ENCODE results near the gene GLIPR1.

The GLIPR1 gene

GRCh38 chr12:75525263-75525662 lies 44.7 kb downstream of the GLIPR1 start:
- Histone ChIP-seq H3K36me3 (ENCODE audit: insufficient read depth, low read depth, low read length) (no peaks in the 10 kb centered on the region), H3K9me3 (ENCODE audit: insufficient read depth, low read depth, low read length) (no peaks in the 10 kb centered on the region), H3K27me3 (ENCODE audit: insufficient read depth, low read length) (no peaks in the 10 kb centered on the region), H3K4me1 (ENCODE audit: insufficient read depth, low read length) (no peaks in the 10 kb centered on the region), H3K27ac (ENCODE audit: low read length) (no peak overlapping the region), H3K9ac (ENCODE audit: low read depth, low read length) (no peak overlapping the region), H3K4me3 (ENCODE audit: low read length) (no peak overlapping the region)

GRCh38 chr12:75526655-75527511 lies 46.3 kb downstream of the GLIPR1 start:
- Histone ChIP-seq H3K27ac (ENCODE audit: low read length) (no peak overlapping the region), H3K9ac (ENCODE audit: low read depth, low read length) (no peak overlapping the region), H3K27me3 (ENCODE audit: insufficient read depth, low read length) (no peaks in the 10 kb centered on the region), H3K4me3 (ENCODE audit: low read length) (no peak overlapping the region), H3K36me3 (ENCODE audit: insufficient read depth, low read depth, low read length) (no peaks in the 10 kb centered on the region), H3K9me3 (ENCODE audit: insufficient read depth, low read depth, low read length) (no peaks in the 10 kb centered on the region), H3K4me1 (ENCODE audit: insufficient read depth, low read length) (no peaks in the 10 kb centered on the region)

- Histone ChIP-seq H3K4me1 (ENCODE audit: insufficient read depth, low read length) (no peaks in the 10 kb centered on the region), H3K9me3 (ENCODE audit: insufficient read depth, low read depth, low read length) (no peaks in the 10 kb centered on the region), H3K27ac (ENCODE audit: low read length) (no peak overlapping the region), H3K27me3 (ENCODE audit: insufficient read depth, low read length) (no peaks in the 10 kb centered on the region), H3K9ac (ENCODE audit: low read depth, low read length) (no peak overlapping the region), H3K4me3 (ENCODE audit: low read length) (no peak overlapping the region), H3K36me3 (ENCODE audit: insufficient read depth, low read depth, low read length) (no peaks in the 10 kb centered on the region)
Measured at GRCh38 chr12:75528272-75528671, 47.7 kb downstream of the GLIPR1 start.

GRCh38 chr12:75528692-75529091 lies 48.1 kb downstream of the GLIPR1 start:
- Histone ChIP-seq H3K4me3 (ENCODE audit: low read length) (no peak overlapping the region), H3K9me3 (ENCODE audit: insufficient read depth, low read depth, low read length) (no peaks in the 10 kb centered on the region), H3K36me3 (ENCODE audit: insufficient read depth, low read depth, low read length) (no peaks in the 10 kb centered on the region), H3K9ac (ENCODE audit: low read depth, low read length) (no peak overlapping the region), H3K27ac (ENCODE audit: low read length) (no peak overlapping the region), H3K27me3 (ENCODE audit: insufficient read depth, low read length) (no peaks in the 10 kb centered on the region), H3K4me1 (ENCODE audit: insufficient read depth, low read length) (no peaks in the 10 kb centered on the region)

GRCh38 chr12:75529316-75529715 lies 48.8 kb downstream of the GLIPR1 start:
- Histone ChIP-seq H3K4me3 (ENCODE audit: low read length) (no peak overlapping the region), H3K4me1 (ENCODE audit: insufficient read depth, low read length) (no peaks in the 10 kb centered on the region), H3K27ac (ENCODE audit: low read length) (no peak overlapping the region), H3K36me3 (ENCODE audit: insufficient read depth, low read depth, low read length) (no peaks in the 10 kb centered on the region), H3K27me3 (ENCODE audit: insufficient read depth, low read length) (no peaks in the 10 kb centered on the region), H3K9me3 (ENCODE audit: insufficient read depth, low read depth, low read length) (no peaks in the 10 kb centered on the region), H3K9ac (ENCODE audit: low read depth, low read length) (no peak overlapping the region)

- Histone ChIP-seq H3K27ac (ENCODE audit: low read length) (no peak overlapping the region), H3K4me1 (ENCODE audit: insufficient read depth, low read length) (no peaks in the 10 kb centered on the region), H3K9ac (ENCODE audit: low read depth, low read length) (no peak overlapping the region), H3K27me3 (ENCODE audit: insufficient read depth, low read length) (no peaks in the 10 kb centered on the region), H3K4me3 (ENCODE audit: low read length) (no peak overlapping the region), H3K36me3 (ENCODE audit: insufficient read depth, low read depth, low read length) (no peaks in the 10 kb centered on the region), H3K9me3 (ENCODE audit: insufficient read depth, low read depth, low read length) (no peaks in the 10 kb centered on the region)
Measured at GRCh38 chr12:75529826-75530225, 49.3 kb downstream of the GLIPR1 start.

GRCh38 chr12:75533239-75533638 lies 52.7 kb downstream of the GLIPR1 start:
- H3K27ac ChIP-seq (ENCODE audit: low read length) = no peak overlapping the region
- H3K4me1 ChIP-seq (ENCODE audit: insufficient read depth, low read length) = no peaks in the 10 kb centered on the region; the same call in 1 of the 2 replicates
- H3K27me3 ChIP-seq (ENCODE audit: insufficient read depth, low read length) = no peaks in the 10 kb centered on the region
- no peaks in the 10 kb centered on the region for H3K36me3 ChIP-seq (ENCODE audit: insufficient read depth, low read depth, low read length)
- H3K4me3 ChIP-seq (ENCODE audit: low read length) = no peak overlapping the region
- no peaks in the 10 kb centered on the region for H3K9me3 ChIP-seq (ENCODE audit: insufficient read depth, low read depth, low read length)
- H3K9ac ChIP-seq (ENCODE audit: low read depth, low read length) = no peak overlapping the region

- Histone ChIP-seq H3K4me1 (ENCODE audit: insufficient read depth, low read length) (no peaks in the 10 kb centered on the region; the same call in 1 of the 2 replicates), H3K4me3 (ENCODE audit: low read length) (no peak overlapping the region), H3K9me3 (ENCODE audit: insufficient read depth, low read depth, low read length) (no peaks in the 10 kb centered on the region), H3K36me3 (ENCODE audit: insufficient read depth, low read depth, low read length) (no peaks in the 10 kb centered on the region), H3K27me3 (ENCODE audit: insufficient read depth, low read length) (no peaks in the 10 kb centered on the region), H3K27ac (ENCODE audit: low read length) (no peak overlapping the region), H3K9ac (ENCODE audit: low read depth, low read length) (no peak overlapping the region)
Measured at GRCh38 chr12:75539889-75540288, 59.3 kb downstream of the GLIPR1 start.

GRCh38 chr12:75542942-75543341 lies 62.4 kb downstream of the GLIPR1 start:
- no peak overlapping the region for H3K4me3 ChIP-seq (ENCODE audit: low read length)
- H3K27me3 ChIP-seq (ENCODE audit: insufficient read depth, low read length) = no peaks in the 10 kb centered on the region
- H3K4me1 ChIP-seq (ENCODE audit: insufficient read depth, low read length) = no peaks in the 10 kb centered on the region
- no peak overlapping the region for H3K27ac ChIP-seq (ENCODE audit: low read length)
- H3K9ac ChIP-seq (ENCODE audit: low read depth, low read length) = no peak overlapping the region
- H3K9me3 ChIP-seq (ENCODE audit: insufficient read depth, low read depth, low read length) = no peaks in the 10 kb centered on the region
- no peaks in the 10 kb centered on the region for H3K36me3 ChIP-seq (ENCODE audit: insufficient read depth, low read depth, low read length)

GRCh38 chr12:75543529-75543928 lies 63.0 kb downstream of the GLIPR1 start:
- H3K27me3 ChIP-seq (ENCODE audit: insufficient read depth, low read length) = no peaks in the 10 kb centered on the region
- no peaks in the 10 kb centered on the region for H3K9me3 ChIP-seq (ENCODE audit: insufficient read depth, low read depth, low read length)
- no peak overlapping the region for H3K27ac ChIP-seq (ENCODE audit: low read length)
- H3K4me3 ChIP-seq (ENCODE audit: low read length) = no peak overlapping the region
- H3K36me3 ChIP-seq (ENCODE audit: insufficient read depth, low read depth, low read length) = no peaks in the 10 kb centered on the region
- no peaks in the 10 kb centered on the region for H3K4me1 ChIP-seq (ENCODE audit: insufficient read depth, low read length)
- H3K9ac ChIP-seq (ENCODE audit: low read depth, low read length) = no peak overlapping the region

- H3K4me3 ChIP-seq (ENCODE audit: low read length) = no peak overlapping the region
- no peak overlapping the region for H3K27ac ChIP-seq (ENCODE audit: low read length)
- H3K4me1 ChIP-seq (ENCODE audit: insufficient read depth, low read length) = no peaks in the 10 kb centered on the region
- no peaks in the 10 kb centered on the region for H3K27me3 ChIP-seq (ENCODE audit: insufficient read depth, low read length)
- no peak overlapping the region for H3K9ac ChIP-seq (ENCODE audit: low read depth, low read length)
- H3K9me3 ChIP-seq (ENCODE audit: insufficient read depth, low read depth, low read length) = no peaks in the 10 kb centered on the region
- H3K36me3 ChIP-seq (ENCODE audit: insufficient read depth, low read depth, low read length) = no peaks in the 10 kb centered on the region
Measured at GRCh38 chr12:75545636-75546035, 65.1 kb downstream of the GLIPR1 start.

GRCh38 chr12:75548879-75549278 lies 68.3 kb downstream of the GLIPR1 start:
- no peaks in the 10 kb centered on the region for H3K36me3 ChIP-seq (ENCODE audit: insufficient read depth, low read depth, low read length)

More at GRCh38 chr12:75548879-75549278, 68.3 kb downstream of the GLIPR1 start:
- Histone ChIP-seq H3K4me1 (ENCODE audit: insufficient read depth, low read length) (0 out of 2 replicates have a peak, but pooled peaks cover 7% of the 10 kb centered on the region), H3K27ac (ENCODE audit: low read length) (no peak overlapping the region), H3K9me3 (ENCODE audit: insufficient read depth, low read depth, low read length) (no peaks in the 10 kb centered on the region), H3K27me3 (ENCODE audit: insufficient read depth, low read length) (no peaks in the 10 kb centered on the region), H3K4me3 (ENCODE audit: low read length) (no peak overlapping the region), H3K9ac (ENCODE audit: low read depth, low read length) (no peak overlapping the region)

Data from iPS-20b (cell line).